Esophagus muscularis mucosa (tissue), 4 donors: ENCODE results near the gene R3HDM4. TPM values are rescaled to one million over a fixed set of nuclear protein-coding genes. Genes with fewer than 3 reads are reported as not detected.

ENCODE experiments used
- DNase-seq: peaks from one replicate; pipeline ENCODE4 v3.0.0-alpha.2; 2017; ENCODE audit errors: extremely low spot score
- H3K27ac ChIP-seq, 4 donors: fragments of 200-600 bp; sonication (generic); replicated peaks in 1 of 4; 1 replicate in 3 of 4; 2 replicates in 1 of 4; pipeline ENCODE4 v1.5.1; 2016 to 2019; ENCODE audit warnings: mild to moderate bottlenecking in 1 of 4
- H3K27me3 ChIP-seq, 4 donors: fragments of 200-600 bp; sonication (generic); one replicate each; pipeline versions ENCODE4 v1.5.1 to v1.6.0; 2016 to 2019
- H3K36me3 ChIP-seq, 4 donors: fragments of 200-600 bp; sonication (generic); one replicate each; pipeline ENCODE4 v1.5.1; 2016 to 2019
- H3K4me1 ChIP-seq, 4 donors: fragments of 200-600 bp; sonication (generic); one replicate each; pipeline ENCODE4 v1.5.1; 2016 to 2019
- H3K4me3 ChIP-seq, 4 donors: fragments of 200-600 bp; sonication (generic); 1 replicate in 2 of 4; 2 replicates in 2 of 4; pipeline ENCODE4 v1.5.1; 2016 to 2019; ENCODE audit warnings: mild to moderate bottlenecking in 4 of 4, moderate library complexity in 1 of 4
- H3K9me3 ChIP-seq, 4 donors: fragments of 200-600 bp; sonication (generic); 1 replicate in 3 of 4; 2 replicates in 1 of 4; pipeline ENCODE4 v1.5.1; 2016 to 2019
- CTCF ChIP-seq, 3 experiments: fragments of 200-600 bp in 2 of 3; fragments of 450-650 bp in 1 of 3; sonication (generic) in 2 of 3; IDR thresholded peaks; one replicate each; pipeline ENCODE4 v1.5.1; 2017 to 2019; ENCODE audit warnings: antibody characterized with exemption in 3 of 3, mild to moderate bottlenecking in 2 of 3, moderate library complexity in 1 of 3
- EP300 ChIP-seq: sonication (generic); formaldehyde crosslinking; IDR thresholded peaks from one replicate; pipeline ENCODE4 v1.6.1; 2017; ENCODE audit warnings: antibody characterized with exemption
- POLR2A ChIP-seq: fragments of 450-650 bp; IDR thresholded peaks from one replicate; pipeline ENCODE4 v1.6.1; 2017; ENCODE audit warnings: antibody characterized with exemption, moderate library complexity, mild to moderate bottlenecking, low read depth
- POLR2AphosphoS5 ChIP-seq, 2 donors: sonication (generic); formaldehyde crosslinking; IDR thresholded peaks; one replicate each; pipeline ENCODE4 v1.6.1; 2017; ENCODE audit warnings: antibody characterized with exemption in 2 of 2
- WGBS: methylation state at CpG from one replicate; pipeline ENCODE4 v1.1.5; 2018; 5-methylcytosine and 5-hydroxymethylcytosine counted together
- intact Hi-C: fragments of 100-400 bp; cut with DNase I; formaldehyde crosslinking; loops from one replicate; pipeline ENCODE4 v1.15.1; 2023
- total RNA-seq, 4 donors: library from RNA; depleted of rRNA; stranded (reverse); fragments of >200 nt; gene quantifications; one replicate each; pipeline versions ENCODE4 v1.1.0 to v1.2.1, GENCODE V29; 2016

The R3HDM4 gene
- total RNA-seq, 4 donors from 2014 or later, result 32.0 to 52.5 (median 40.0) TPM

DNA sequence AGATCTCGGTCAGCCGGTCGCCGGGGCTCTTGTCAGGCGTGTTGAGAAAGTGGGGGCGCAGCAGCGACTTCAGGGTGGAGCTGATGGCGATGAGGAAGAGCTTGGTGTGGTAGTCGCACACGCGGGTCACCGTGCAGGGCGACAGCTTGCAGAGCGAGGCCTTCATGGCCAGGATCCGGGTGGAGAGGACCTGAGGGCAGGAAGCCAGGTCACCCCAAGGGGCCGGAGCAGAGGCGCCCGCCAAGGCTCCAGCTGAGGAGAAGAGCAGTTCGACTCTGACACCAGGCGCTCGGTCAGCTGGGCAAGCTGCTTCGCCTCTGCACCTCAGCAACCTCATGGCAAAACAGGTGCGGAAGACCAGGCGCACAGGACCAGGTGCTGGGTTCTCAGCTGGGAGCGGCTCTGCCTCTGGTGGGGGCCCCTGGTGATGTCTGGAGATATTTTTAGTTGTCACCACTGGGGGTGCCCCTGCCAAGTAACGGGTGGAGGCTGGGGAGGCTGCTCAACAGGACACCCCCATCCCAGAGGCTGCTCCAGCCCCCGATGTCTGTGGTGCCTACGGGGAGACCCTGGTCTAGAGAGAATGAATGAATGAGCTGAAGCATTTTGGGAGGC, 37.6 kb downstream of the R3HDM4 start:
- Histone ChIP-seq H3K4me3 (no peak overlapping the region), H3K9me3 (no peaks in the 10 kb centered on the region), H3K27me3 (no peaks in the 10 kb centered on the region), H3K36me3 (peaks cover 20 to 92% (median 75%) of the 10 kb centered on the region in 4 donors), H3K27ac (no peak overlapping the region), H3K4me1 (peaks cover 10 to 20% (median 13%) of the 10 kb centered on the region in 4 donors)
- intact Hi-C loops, result no loop called here
- TF ChIP-seq EP300 (no peak), POLR2A (no peak), POLR2AphosphoS5 (IDR thresholded peaks at IDR 0.05) (no peak), CTCF (IDR thresholded peaks at IDR 0.05) (no peak)
- no peak for DNase-seq
- 88% methylated on average over 21 of the region's 28 CpGs for WGBS

- no peaks in the 10 kb centered on the region for H3K27me3 ChIP-seq
- no peak overlapping the region for H3K4me3 ChIP-seq
- H3K4me1 ChIP-seq, result peaks cover 16 to 35% (median 29%) of the 10 kb centered on the region in 4 donors
- intact Hi-C loops, result no loop called here
- 100% methylated on average over 6 of the region's 22 CpGs for WGBS
- DNase-seq, result no peak
- TF ChIP-seq POLR2AphosphoS5 (IDR thresholded peaks at IDR 0.05) (no peak), POLR2A (no peak), EP300 (no peak), CTCF (IDR thresholded peaks at IDR 0.05) (no peak)
- H3K36me3 ChIP-seq, result peaks cover 11 to 92% (median 75%) of the 10 kb centered on the region in 4 donors
- no peak overlapping the region for H3K27ac ChIP-seq
- H3K9me3 ChIP-seq, result no peaks in the 10 kb centered on the region
Observed at GRCh38 chr19:873561-874041, 39.4 kb downstream of the R3HDM4 start.

- Histone ChIP-seq H3K4me1 (peaks cover 16 to 36% (median 34%) of the 10 kb centered on the region in 4 donors), H3K36me3 (peaks cover 11 to 93% (median 78%) of the 10 kb centered on the region in 4 donors), H3K9me3 (no peaks in the 10 kb centered on the region), H3K27me3 (no peaks in the 10 kb centered on the region), H3K4me3 (no peak overlapping the region), H3K27ac (peak overlapping the region in 1 of 4 donors; percentile 73)
- DNase-seq, result no peak
- 93% methylated on average over 11 of the region's 13 CpGs for WGBS
- TF ChIP-seq CTCF (IDR thresholded peaks at IDR 0.05) (no peak), EP300 (no peak), POLR2A (no peak), POLR2AphosphoS5 (IDR thresholded peaks at IDR 0.05) (no peak)
- intact Hi-C loops, result no loop called here
Observed at GRCh38 chr19:873084-873483, 39.9 kb downstream of the R3HDM4 start.

GRCh38 chr19:872266-872951, 40.6 kb downstream of the R3HDM4 start:
- Histone ChIP-seq H3K4me1 (peaks cover 16 to 37% (median 34%) of the 10 kb centered on the region in 4 donors), H3K4me3 (peak overlapping the region in 1 of 4 donors; percentile 24), H3K36me3 (peaks cover 17 to 94% (median 84%) of the 10 kb centered on the region in 4 donors), H3K9me3 (no peaks in the 10 kb centered on the region), H3K27me3 (no peaks in the 10 kb centered on the region), H3K27ac (peak overlapping the region; percentile 45 to 73 (median 57))
- intact Hi-C loops, result no loop called here
- 71% methylated on average over 25 of the region's 27 CpGs for WGBS
- no peak for TF ChIP-seq POLR2A
- TF ChIP-seq CTCF (IDR thresholded peaks at IDR 0.05), result no peak
- TF ChIP-seq EP300, result no peak
- TF ChIP-seq POLR2AphosphoS5 (IDR thresholded peaks at IDR 0.05), result no peak
- no peak for DNase-seq
